H1 (cell line): Measurements from ENCODE around the gene CHSY3. TPM values are rescaled to one million over a fixed set of nuclear protein-coding genes. Genes with fewer than 3 reads are reported as not detected.

Source experiments
- BCL11A ChIP-seq, 2 experiments: IDR thresholded peaks; one replicate each; pipeline ENCODE4 v1.6.1; 2011; ENCODE audit warnings: low read depth in 2 of 2, low read length in 2 of 2, mild to moderate bottlenecking in 2 of 2
- CHD2 ChIP-seq: IDR thresholded peaks from 2 replicates; pipeline ENCODE4 v1.6.1; 2012; ENCODE audit warnings: low read length, improper control_type of control experiment
- GABPA ChIP-seq: IDR thresholded peaks from 2 replicates; pipeline ENCODE4 v1.6.1; 2011; ENCODE audit warnings: mild to moderate bottlenecking, low read length, moderate library complexity, borderline replicate concordance; ENCODE audit not compliant: insufficient read depth
- HDAC6 ChIP-seq: IDR thresholded peaks from one replicate; pipeline ENCODE4 v1.7.1; 2012; ENCODE audit warnings: low read depth, mild to moderate bottlenecking, inconsistent platforms, low read length, moderate library complexity
- KDM1A ChIP-seq: fragments of 200-600, 300-600 bp; sonication (generic); IDR thresholded peaks from 2 replicates; pipeline ENCODE4 v1.7.1; 2016; ENCODE audit warnings: mild to moderate bottlenecking, low read length, borderline replicate concordance
- KDM4A ChIP-seq: IDR thresholded peaks from one replicate; pipeline ENCODE4 v1.7.1; 2012; ENCODE audit warnings: low read depth, mild to moderate bottlenecking, moderate library complexity, low read length, inconsistent platforms; ENCODE audit not compliant: severe bottlenecking
- RAD21 ChIP-seq, 2 experiments: IDR thresholded peaks in 1 of 2; conservative IDR thresholded peaks in 1 of 2; 2 replicates each; pipeline ENCODE4 v1.6.1; 2011; ENCODE audit warnings: low read depth in 2 of 2, low read length in 2 of 2, improper control_type of control experiment in 1 of 2, inconsistent platforms in 1 of 2, mild to moderate bottlenecking in 1 of 2, moderate library complexity in 1 of 2
- RFX5 ChIP-seq: IDR thresholded peaks from 2 replicates; pipeline ENCODE4 v1.6.1; 2011; ENCODE audit warnings: low read depth, low read length, improper control_type of control experiment, borderline replicate concordance
- RXRA ChIP-seq: IDR thresholded peaks from 2 replicates; pipeline ENCODE4 v1.6.1; 2011; ENCODE audit warnings: low read depth, mild to moderate bottlenecking, low read length, moderate library complexity; ENCODE audit not compliant: insufficient read depth
- SIRT6 ChIP-seq: IDR thresholded peaks from one replicate; pipeline ENCODE4 v1.7.1; 2012; ENCODE audit warnings: low read length, inconsistent platforms
- SP1 ChIP-seq: IDR thresholded peaks from 2 replicates; pipeline ENCODE4 v1.6.1; 2011; ENCODE audit warnings: low read depth, low read length
- SP4 ChIP-seq: IDR thresholded peaks from 2 replicates; pipeline ENCODE4 v1.6.1; 2012; ENCODE audit warnings: low read length, inconsistent platforms
- TAF7 ChIP-seq: optimal IDR thresholded peaks from 2 replicates; pipeline ENCODE3; 2011; ENCODE audit warnings: low read depth, mild to moderate bottlenecking, inconsistent platforms, low read length, moderate library complexity, borderline replicate concordance
- polyA plus RNA-seq, 7 experiments: library from polyadenylated mRNA; depleted of rRNA in 3 of 7; stranded (reverse) in 5 of 7; unstranded in 2 of 7; fragments of >200 nt in 5 of 7; fragments of 200-250 nt in 2 of 7; gene quantifications; 1 replicate in 5 of 7; 2 replicates in 1 of 7; 4 replicates in 1 of 7; pipeline versions ENCODE4 v1.2.1 to v1.2.3, GENCODE V29; 2011 to 2013; ENCODE audit warnings: missing spikeins in 2 of 7, mixed read lengths in 2 of 7
- total RNA-seq: library from RNA; stranded (reverse); fragmentation: NEBNext Ultra II Directional; extraction: Animal tissue kit (Norgen Biotek cat#: 25700); gene quantifications from 2 replicates; pipeline ENCODE4 v1.2.1, GENCODE V29; 2021
- TF ChIP-seq, protein P1 (sequence below), 3 experiments: IDR thresholded peaks; 1 replicate in 2 of 3; 2 replicates in 1 of 3; pipeline versions ENCODE4 v1.5.1 to v1.6.1; 2011; ENCODE audit warnings: low read length in 3 of 3, mild to moderate bottlenecking in 3 of 3, inconsistent platforms in 2 of 3, low read depth in 1 of 3, moderate library complexity in 1 of 3; ENCODE audit not compliant: insufficient read depth in 1 of 3; ENCODE audit errors: control extremely low read depth in 1 of 3

CHSY3 gene
- total and polyA plus RNA-seq, 2 of the 8 experiments (the other 6 are each of a cell fraction or from before 2014, with no cell fraction given), result 0.24 to 1.8 TPM

DNA sequence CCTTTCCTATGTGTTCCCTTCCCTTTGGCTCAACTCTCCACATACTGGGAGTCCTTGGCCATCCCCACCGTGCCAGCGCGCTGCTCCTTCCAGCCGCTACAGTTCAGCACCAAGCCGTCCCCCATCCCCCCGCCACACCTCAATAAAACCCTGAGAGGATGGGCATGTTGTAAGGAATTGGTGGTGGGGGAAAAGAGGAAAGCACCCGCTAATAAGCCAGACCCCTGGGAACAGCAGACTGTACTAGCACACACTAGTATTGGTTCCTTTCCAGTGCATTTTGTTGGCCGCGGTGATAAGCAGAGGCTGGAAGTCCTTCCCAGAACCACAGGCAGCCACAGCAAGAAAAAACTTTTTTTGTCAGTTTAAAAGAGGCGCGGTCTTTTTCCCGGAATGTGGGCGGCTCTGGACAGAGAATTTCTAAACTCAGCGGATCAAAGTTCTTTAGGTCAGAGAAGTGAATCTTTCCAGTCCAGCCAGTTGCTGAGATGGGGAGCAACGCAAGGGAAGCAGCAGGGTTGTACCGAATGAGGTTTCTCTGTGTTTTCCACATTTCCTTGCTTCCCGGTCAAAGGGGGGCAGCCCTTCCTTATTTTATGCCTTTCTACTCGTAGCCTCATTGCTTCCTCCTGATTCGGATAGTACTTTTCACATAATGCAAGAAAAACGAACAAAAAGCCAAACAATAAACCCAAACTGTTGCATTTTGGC, 2.1 kb downstream of the CHSY3 start (continued):
- TF ChIP-seq GABPA (no peak), HDAC6 (no peak), RFX5 (no peak), SP1 (no peak), RXRA (no peak), BCL11A (IDR thresholded peaks at IDR 0.05; ENCODE audit: low read depth in 2 of 2, low read length in 2 of 2) (no peak), RAD21 (IDR thresholded peaks at IDR 0.05 in 1 of 2, conservative IDR thresholded peaks at IDR 0.05 in 1 of 2; ENCODE audit: low read depth in 2 of 2, low read length in 2 of 2) (peak; percentile 37 to 49), KDM4A (no peak), CHD2 (no peak), TAF7 (no peak), SP4 (no peak), KDM1A (0 out of 2 replicates have a peak, but pooled peaks have one; percentile 46), SIRT6 (no peak)
- TF ChIP-seq, protein P1, sequence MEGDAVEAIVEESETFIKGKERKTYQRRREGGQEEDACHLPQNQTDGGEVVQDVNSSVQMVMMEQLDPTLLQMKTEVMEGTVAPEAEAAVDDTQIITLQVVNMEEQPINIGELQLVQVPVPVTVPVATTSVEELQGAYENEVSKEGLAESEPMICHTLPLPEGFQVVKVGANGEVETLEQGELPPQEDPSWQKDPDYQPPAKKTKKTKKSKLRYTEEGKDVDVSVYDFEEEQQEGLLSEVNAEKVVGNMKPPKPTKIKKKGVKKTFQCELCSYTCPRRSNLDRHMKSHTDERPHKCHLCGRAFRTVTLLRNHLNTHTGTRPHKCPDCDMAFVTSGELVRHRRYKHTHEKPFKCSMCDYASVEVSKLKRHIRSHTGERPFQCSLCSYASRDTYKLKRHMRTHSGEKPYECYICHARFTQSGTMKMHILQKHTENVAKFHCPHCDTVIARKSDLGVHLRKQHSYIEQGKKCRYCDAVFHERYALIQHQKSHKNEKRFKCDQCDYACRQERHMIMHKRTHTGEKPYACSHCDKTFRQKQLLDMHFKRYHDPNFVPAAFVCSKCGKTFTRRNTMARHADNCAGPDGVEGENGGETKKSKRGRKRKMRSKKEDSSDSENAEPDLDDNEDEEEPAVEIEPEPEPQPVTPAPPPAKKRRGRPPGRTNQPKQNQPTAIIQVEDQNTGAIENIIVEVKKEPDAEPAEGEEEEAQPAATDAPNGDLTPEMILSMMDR (IDR thresholded peaks at IDR 0.05; ENCODE audit: control extremely low read depth in 1 of 3, insufficient read depth in 1 of 3, low read depth in 1 of 3, low read length in 3 of 3), result peak in 2 of 3 experiments; percentile 16 to 21; a peak in 2 of 4 replicates
